GM18508 (cell line): ENCODE results near the gene OR51I2.

Source experiments
- ATAC-seq: cut with Tn5 transposase; IDR thresholded peaks from one replicate; pipeline ENCODE4 v1.9.1; 2021; ENCODE audit warnings: moderate number of reproducible peaks; ENCODE audit not compliant: insufficient read depth, unreplicated experiment

The OR51I2 gene

GRCh38 chr11:5504403-5504921, 55.3 kb downstream of the OR51I2 start:
- ATAC-seq: no peak

- ATAC-seq: no peak
Observed at GRCh38 chr11:5505363-5506048, 56.4 kb downstream of the OR51I2 start.
